CD4-positive, alpha-beta memory T cell (primary cell): Measurements from ENCODE around the gene NAA80. TPM values are rescaled to one million over a fixed set of nuclear protein-coding genes. Genes with fewer than 3 reads are reported as not detected.

ENCODE experiments used
- CTCF ChIA-PET: fragments of 350-600 bp; sonication (Branson Sonifier 250); formaldehyde crosslinking; loops from one replicate; lab custom pipeline; 2021; ENCODE audit warnings: inconsistent platforms; ENCODE audit not compliant: partially characterized antibody; lab: Charles Lee
- POLR2A ChIA-PET: fragments of 350-600 bp; sonication (Branson Sonifier 250); formaldehyde crosslinking; loops from one replicate; lab custom pipeline; 2021; ENCODE audit not compliant: partially characterized antibody; lab: Charles Lee
- DNase-seq, 5 donors: peaks; one replicate each; pipeline versions ENCODE4 v3.0.0 to v3.0.0-alpha.2; 2020 to 2022; ENCODE audit warnings: mixed read lengths in 1 of 5
- H3K27ac ChIP-seq: one replicate; pipeline ENCODE4 v1.7.0; 2013; ENCODE audit warnings: low read depth, low read length
- H3K27me3 ChIP-seq: 2 replicates; pipeline ENCODE4 v1.7.0; 2013; ENCODE audit warnings: mild to moderate bottlenecking, low read length, moderate library complexity; ENCODE audit not compliant: insufficient read depth
- H3K36me3 ChIP-seq: 2 replicates; pipeline ENCODE4 v1.7.0; 2013; ENCODE audit warnings: mild to moderate bottlenecking, low read length, moderate library complexity; ENCODE audit not compliant: insufficient read depth
- H3K4me1 ChIP-seq: 2 replicates; pipeline ENCODE4 v1.7.0; 2013; ENCODE audit warnings: mild to moderate bottlenecking, low read length, moderate library complexity; ENCODE audit not compliant: insufficient read depth
- H3K4me3 ChIP-seq, 2 donors: one replicate each; pipeline ENCODE4 v1.7.0; 2013; ENCODE audit warnings: low read length in 2 of 2, mild to moderate bottlenecking in 1 of 2
- H3K9me3 ChIP-seq, 2 donors: one replicate each; pipeline ENCODE4 v1.7.0; 2013; ENCODE audit warnings: low read length in 2 of 2, control low read depth in 1 of 2; ENCODE audit not compliant: control insufficient read depth in 1 of 2
- H3K27ac Mint-ChIP-seq, 7 donors: one replicate each; pipeline ENCODE4 v1.8.0; 2020 to 2021; ENCODE audit warnings: mixed read lengths in 7 of 7, mild to moderate bottlenecking in 6 of 7, inconsistent platforms in 3 of 7, moderate library complexity in 3 of 7
- H3K27me3 Mint-ChIP-seq, 2 donors: one replicate each; pipeline ENCODE4 v1.8.0; 2020 to 2021; ENCODE audit warnings: mixed read lengths in 2 of 2
- H3K36me3 Mint-ChIP-seq, 2 donors: one replicate each; pipeline ENCODE4 v1.8.0; 2020 to 2021; ENCODE audit warnings: mixed read lengths in 2 of 2, inconsistent platforms in 1 of 2, mild to moderate bottlenecking in 1 of 2
- H3K4me1 Mint-ChIP-seq, 4 donors: one replicate each; pipeline ENCODE4 v1.8.0; 2020 to 2021; ENCODE audit warnings: mixed read lengths in 4 of 4, mild to moderate bottlenecking in 1 of 4
- H3K4me3 Mint-ChIP-seq, 8 donors: one replicate each; pipeline ENCODE4 v1.8.0; 2020 to 2021; ENCODE audit warnings: mixed read lengths in 8 of 8, mild to moderate bottlenecking in 7 of 8, moderate library complexity in 6 of 8, inconsistent platforms in 3 of 8
- H3K9me3 Mint-ChIP-seq, 8 donors: one replicate each; pipeline ENCODE4 v1.8.0; 2020 to 2021; ENCODE audit warnings: mixed read lengths in 8 of 8, mild to moderate bottlenecking in 5 of 8, inconsistent platforms in 3 of 8, moderate library complexity in 1 of 8
- intact Hi-C: fragments of 100-400 bp; cut with micrococcal nuclease; formaldehyde crosslinking; loops from one replicate; pipeline ENCODE4 v1.15.1; 2023
- polyA plus RNA-seq, 2 donors: library from polyadenylated mRNA; unstranded; fragments of 300-500 nt; fragmentation: Illumina TruSeq; gene quantifications; one replicate each; pipeline ENCODE4 v1.2.3, GENCODE V29; 2021
- total RNA-seq, 2 experiments: library from RNA; stranded (reverse); gene quantifications; one replicate each; pipeline ENCODE4 v1.2.3, GENCODE V29; 2021

The NAA80 gene
- total and polyA plus RNA-seq, 4 experiments from 2014 or later, result 16.7 to 33.7 (median 31.7) TPM

DNA sequence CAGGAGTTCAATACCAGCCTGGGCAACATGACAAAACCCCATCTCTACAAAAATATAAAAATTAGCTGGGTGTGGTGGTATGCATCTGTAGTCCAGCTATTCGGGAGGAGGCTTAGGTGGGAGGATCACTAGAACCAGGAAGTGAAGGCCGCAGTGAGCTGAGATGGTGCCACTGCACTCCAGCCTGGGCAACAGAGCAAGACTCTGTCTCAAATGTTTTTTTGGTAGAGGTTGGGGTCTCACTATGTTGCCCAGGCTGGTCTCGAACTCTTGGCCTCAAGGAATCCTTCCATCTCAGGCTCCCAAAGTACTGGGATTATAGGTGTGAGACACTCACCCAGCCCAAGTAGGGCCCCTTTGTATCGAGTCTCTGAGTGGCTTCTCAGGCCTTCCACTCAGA is 5.1 kb downstream of the NAA80 start:
- Mint-ChIP-seq H3K9me3 (peaks cover 0 to 1% (median 0%) of the 10 kb centered on the region in 8 donors), H3K27me3 (no peaks in the 10 kb centered on the region), H3K4me1 (peaks cover 15 to 54% (median 30%) of the 10 kb centered on the region in 4 donors), H3K36me3 (peaks cover 0 to 15% of the 10 kb centered on the region in 2 donors), H3K4me3 (no peak overlapping the region), H3K27ac (peak overlapping the region in 2 of 7 donors; percentile 50 to 60)
- Histone ChIP-seq H3K4me1 (peaks cover 36% of the 10 kb centered on the region), H3K27ac (no peak overlapping the region), H3K4me3 (no peak overlapping the region), H3K9me3 (no peaks in the 10 kb centered on the region), H3K27me3 (no peaks in the 10 kb centered on the region), H3K36me3 (peaks cover 13% of the 10 kb centered on the region)
- CTCF ChIA-PET, result interaction anchor here (1.1 kb wide), 1 partner anchor 30 kb away, joined by 3 read pairs; no protein-coding TSS in a partner anchor
- DNase-seq, result no peak
- intact Hi-C loops, result no loop called here
- POLR2A ChIA-PET, result interaction anchor here (0.8 to 9.2 kb wide), 2 partner anchors 31 to 44 kb away, joined by 3 to 178 read pairs; partner anchors contain the start of gene RASSF1

DNA sequence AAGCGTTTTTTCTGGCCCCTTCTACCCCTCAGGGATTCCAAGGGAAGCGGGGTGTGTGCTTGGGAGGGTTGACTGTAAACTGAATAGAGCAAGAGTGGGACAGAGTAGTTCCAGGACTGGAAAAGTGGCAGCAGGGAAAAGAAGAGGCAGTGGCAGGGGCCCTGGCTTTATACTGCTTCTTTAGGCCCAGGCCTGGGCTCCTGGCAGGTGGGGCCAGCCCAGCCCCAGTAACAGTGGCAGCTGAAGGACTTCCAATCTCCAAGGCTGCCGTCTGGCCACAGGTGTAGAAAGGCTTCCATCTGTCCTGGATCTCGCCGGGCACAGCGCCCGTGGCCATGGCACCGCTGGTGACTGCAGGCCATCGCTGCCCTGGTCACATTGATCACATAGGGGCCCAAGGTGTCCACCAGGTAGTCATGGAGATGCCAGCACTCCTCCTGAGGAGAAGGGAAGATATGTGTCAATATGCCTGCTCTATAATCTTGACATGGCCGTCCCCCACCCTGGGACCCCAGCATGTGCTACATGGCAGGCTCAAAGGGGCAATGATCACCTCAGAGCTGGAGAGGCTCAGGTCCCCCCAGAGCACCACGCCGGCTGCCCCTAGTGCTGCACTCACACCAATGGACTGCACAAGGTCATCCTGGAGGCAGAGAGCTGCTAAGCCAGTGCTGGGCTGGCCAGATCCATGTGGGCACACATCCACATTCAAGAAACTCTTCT is 6.0 kb downstream of the NAA80 start:
- Histone ChIP-seq H3K36me3 (peaks cover 21% of the 10 kb centered on the region), H3K4me1 (peaks cover 31% of the 10 kb centered on the region), H3K9me3 (no peaks in the 10 kb centered on the region), H3K27me3 (no peaks in the 10 kb centered on the region), H3K27ac (peak overlapping the region; percentile 68), H3K4me3 (no peak overlapping the region)
- peak overlapping the region; percentile 90 to 99 (median 98) for H3K27ac Mint-ChIP-seq
- ChIA-PET CTCF (interaction anchor here (0.6 to 1.1 kb wide), 2 partner anchors 29 to 1626 kb away, joined by 3 to 6 read pairs; no protein-coding TSS in a partner anchor), POLR2A (interaction anchor here (0.7 to 9.2 kb wide), 11 partner anchors 26 to 953 kb away, joined by 3 to 178 read pairs (median 10); partner anchors contain the start of genes CYB561D2, GNAI2, HEMK1 and NPRL2)
- peaks cover 0 to 1% (median 0%) of the 10 kb centered on the region in 8 donors for H3K9me3 Mint-ChIP-seq
- H3K4me3 Mint-ChIP-seq, result peak overlapping the region in 6 of 8 donors; percentile 8 to 89 (median 86)
- peaks cover 0 to 19% of the 10 kb centered on the region in 2 donors for H3K36me3 Mint-ChIP-seq
- peak in 1 of 5 donors; percentile 35 for DNase-seq
- no peaks in the 10 kb centered on the region for H3K27me3 Mint-ChIP-seq
- peaks cover 15 to 47% (median 27%) of the 10 kb centered on the region in 4 donors for H3K4me1 Mint-ChIP-seq
- intact Hi-C loops, result no loop called here

DNA sequence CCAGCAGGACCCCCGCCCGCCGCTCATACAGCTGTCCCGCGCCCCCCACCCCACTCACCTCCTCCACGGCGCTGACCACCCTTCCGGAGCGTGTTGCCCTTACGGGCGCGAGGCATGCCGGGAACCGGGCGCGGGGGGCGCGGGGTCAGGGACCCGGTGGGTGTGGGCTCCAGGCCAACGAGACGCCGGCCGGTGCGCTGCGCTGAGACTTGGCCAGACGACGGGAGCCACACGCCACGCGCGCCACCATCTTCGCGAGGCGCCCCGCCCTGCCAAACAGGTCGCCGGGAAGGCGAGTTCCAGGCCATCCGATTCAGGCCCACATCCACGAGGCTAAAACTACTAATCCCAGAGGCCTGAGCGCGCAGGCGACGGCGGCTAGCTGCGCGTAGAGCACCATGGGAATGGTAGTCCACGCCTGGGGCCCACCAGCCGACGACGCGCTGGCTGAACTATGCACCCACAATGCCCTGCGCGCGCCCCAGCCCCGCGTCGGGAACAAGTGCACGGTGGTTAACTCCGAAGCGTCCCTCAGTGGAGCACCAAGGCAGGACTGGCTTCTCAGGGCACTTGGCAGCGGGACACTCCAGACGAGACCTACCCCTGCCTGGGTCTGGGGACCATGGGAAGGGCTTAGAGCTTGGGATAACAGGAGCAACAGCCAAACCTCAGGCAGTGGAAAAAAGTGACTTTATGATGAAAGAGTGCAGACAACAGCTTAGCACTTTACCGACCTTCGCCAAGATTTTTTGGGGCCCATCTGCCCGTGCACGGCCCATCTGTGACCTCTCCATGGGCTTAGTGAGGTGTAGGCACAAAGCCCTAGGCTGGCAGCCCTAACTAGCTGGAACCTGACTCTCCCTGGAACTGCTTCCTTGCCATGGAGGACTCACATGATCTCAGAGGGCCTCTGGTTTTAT is 6.8 kb downstream of the NAA80 start, which contains the start of gene IFRD2:
Gene IFRD2, minus strand, starts transcription at position 271 of the 920 bp plus-strand sequence. Its CDS starts 155 bp downstream, at position 116.
- peak; percentile 94 to 98 (median 95) for DNase-seq
- H3K36me3 ChIP-seq, result peaks cover 25% of the 10 kb centered on the region
- H3K9me3 ChIP-seq, result no peaks in the 10 kb centered on the region
- H3K27me3 ChIP-seq, result no peaks in the 10 kb centered on the region
- CTCF ChIA-PET, result interaction anchor here (0.6 to 1.6 kb wide), 6 partner anchors 29 to 1625 kb away, joined by 3 to 8 read pairs (median 4); no protein-coding TSS in a partner anchor
- Mint-ChIP-seq H3K27ac (peak within 1 kb of the TSS; percentile 90 to 99 (median 98)), H3K4me3 (peak within 1 kb of the TSS; percentile 82 to 92 (median 88)), H3K27me3 (no peaks in the 10 kb centered on the region), H3K9me3 (peaks cover 0 to 1% (median 0%) of the 10 kb centered on the region in 8 donors), H3K36me3 (peaks cover 0 to 25% of the 10 kb centered on the region in 2 donors), H3K4me1 (peaks cover 12 to 39% (median 22%) of the 10 kb centered on the region in 4 donors)
- intact Hi-C loops, result loop anchor here (1.0 kb wide), 6 partner anchors 29 to 67 kb away; partner anchors contain the start of genes CYB561D2, GNAI2, NPRL2 and TMEM115
- peaks cover 24% of the 10 kb centered on the region for H3K4me1 ChIP-seq
- POLR2A ChIA-PET, result interaction anchor here (0.7 to 9.2 kb wide), 17 partner anchors 23 to 1765 kb away, joined by 3 to 178 read pairs (median 7); partner anchors contain the start of genes CYB561D2, GNAI2, HEMK1 and NPRL2
- peak within 1 kb of the TSS; percentile 68 for H3K27ac ChIP-seq
- peak within 1 kb of the TSS; percentile 76 for H3K4me3 ChIP-seq

DNA sequence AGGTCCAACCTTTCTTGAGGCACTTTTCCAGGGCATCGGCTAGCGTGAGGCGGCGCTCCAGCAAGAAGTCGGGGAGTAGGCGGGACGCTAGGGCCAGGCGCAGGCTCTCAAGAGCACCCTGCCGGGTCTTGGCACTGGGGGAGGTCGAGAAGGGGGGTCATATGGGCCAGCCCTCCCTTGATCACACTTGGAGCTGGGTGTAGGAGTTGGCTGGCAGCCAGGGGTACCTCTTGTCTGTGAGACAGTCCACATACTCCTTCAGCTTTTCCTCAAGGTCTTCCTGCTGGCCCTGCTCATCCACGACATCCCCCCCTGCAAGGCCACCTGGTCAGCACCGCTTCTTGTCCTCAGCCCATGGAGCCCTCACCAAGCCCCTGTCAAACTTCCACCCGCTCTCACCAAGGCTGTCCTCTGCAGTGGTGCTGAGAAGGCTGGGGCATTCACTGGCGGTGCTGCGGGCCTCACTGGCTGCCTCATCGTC is 9.0 kb downstream of the NAA80 start:
- peaks cover 0 to 1% (median 0%) of the 10 kb centered on the region in 8 donors for H3K9me3 Mint-ChIP-seq
- peak overlapping the region in 2 of 7 donors; percentile 4 to 23 for H3K27ac Mint-ChIP-seq
- intact Hi-C loops, result no loop called here

DNA sequence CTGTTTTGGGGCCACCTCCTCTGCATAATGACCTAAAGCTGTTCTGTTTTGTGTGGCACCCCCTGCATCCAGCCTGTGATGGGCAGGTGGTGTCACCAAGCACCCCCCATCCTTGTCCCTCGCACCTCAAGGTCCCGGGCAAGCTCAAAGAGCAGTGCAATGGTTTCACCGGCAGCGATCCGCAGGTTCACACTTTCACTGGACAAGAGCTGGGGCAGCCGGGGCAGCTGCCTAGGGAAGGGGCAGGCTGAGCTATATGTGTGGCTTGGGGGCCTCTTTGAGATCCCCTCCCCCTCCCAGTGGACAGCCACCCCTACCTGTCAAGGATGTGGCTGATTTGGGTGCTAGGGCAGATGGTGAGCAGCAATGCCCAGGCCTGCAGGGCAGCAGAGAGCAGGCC is 10.1 kb downstream of the NAA80 start:
- Mint-ChIP-seq H3K9me3 (peaks cover 0 to 1% (median 0%) of the 10 kb centered on the region in 8 donors), H3K36me3 (peaks cover 0 to 25% of the 10 kb centered on the region in 2 donors), H3K27ac (no peak overlapping the region), H3K27me3 (no peaks in the 10 kb centered on the region), H3K4me1 (peaks cover 12 to 28% (median 18%) of the 10 kb centered on the region in 4 donors), H3K4me3 (no peak overlapping the region)
- no peak overlapping the region for H3K4me3 ChIP-seq
- CTCF ChIA-PET, result interaction anchor here (1.1 to 1.3 kb wide), 3 partner anchors 35 to 64 kb away, joined by 3 to 6 read pairs (median 3); no protein-coding TSS in a partner anchor
- intact Hi-C loops, result no loop called here
- peaks cover 25% of the 10 kb centered on the region for H3K36me3 ChIP-seq
- H3K27ac ChIP-seq, result no peak overlapping the region
- H3K27me3 ChIP-seq, result no peaks in the 10 kb centered on the region
- peak in 1 of 5 donors; percentile 19 for DNase-seq
- POLR2A ChIA-PET, result interaction anchor here (0.9 to 1.0 kb wide), 2 partner anchors 10 to 64 kb away, joined by 3 to 4 read pairs; partner anchors contain the start of genes HYAL3 and NAA80
- H3K4me1 ChIP-seq, result peaks cover 24% of the 10 kb centered on the region
- H3K9me3 ChIP-seq, result no peaks in the 10 kb centered on the region

More for the DNA sequence above, 9.0 kb downstream of the NAA80 start:
- ChIA-PET CTCF (interaction anchor here (1.1 to 1.3 kb wide), 2 partner anchors 34 to 65 kb away, joined by 3 to 6 read pairs; no protein-coding TSS in a partner anchor), POLR2A (interaction anchor here (1.3 kb wide), 1 partner anchor 9 kb away, joined by 4 read pairs; the partner anchor contains the start of genes HYAL3 and NAA80)
- Histone ChIP-seq H3K27me3 (no peaks in the 10 kb centered on the region), H3K27ac (no peak overlapping the region), H3K36me3 (peaks cover 25% of the 10 kb centered on the region), H3K4me3 (no peak overlapping the region), H3K9me3 (no peaks in the 10 kb centered on the region), H3K4me1 (peaks cover 24% of the 10 kb centered on the region)
- Mint-ChIP-seq H3K36me3 (peaks cover 0 to 25% of the 10 kb centered on the region in 2 donors), H3K4me3 (peak overlapping the region in 3 of 8 donors; percentile 28 to 38 (median 29)), H3K27me3 (no peaks in the 10 kb centered on the region), H3K4me1 (peaks cover 12 to 28% (median 18%) of the 10 kb centered on the region in 4 donors)
- peak in 1 of 5 donors; percentile 40 for DNase-seq
